GM19328 (cell line): ENCODE measurements around the gene METTL3.
A peak's percentile ranks its signal among the peaks of the same experiment; 100 is the strongest.

Experiments
- ATAC-seq: cut with Tn5 transposase; IDR thresholded peaks from one replicate; pipeline ENCODE4 v1.9.1; 2021; ENCODE audit warnings: mild to moderate bottlenecking, moderate library complexity; ENCODE audit not compliant: unreplicated experiment

METTL3 gene

GRCh38 chr14:21476925-21477681 is 34.0 kb downstream of the METTL3 start, which contains the start of the genes RAB2B and TOX4:
Gene RAB2B, minus strand, starts transcription at chr14:21476959. Its CDS starts 87 bp downstream, at chr14:21476872.
Gene TOX4, plus strand, starts transcription at chr14:21477195. Its CDS starts 84 bp downstream, at chr14:21477279.
- peak; percentile 99 for ATAC-seq

- ATAC-seq = peak; percentile 35
Observed at GRCh38 chr14:21476523-21476924, 34.6 kb downstream of the METTL3 start.

GRCh38 chr14:21475767-21476522 is 35.2 kb downstream of the METTL3 start:
- ATAC-seq = no peak

GRCh38 chr14:21467616-21468015 is 43.5 kb downstream of the METTL3 start:
- no peak for ATAC-seq

GRCh38 chr14:21455912-21456667 is 55.0 kb downstream of the METTL3 start, which contains the start of gene CHD8:
Gene CHD8, minus strand, starts transcription at chr14:21456123. Its CDS starts 24,480 bp downstream, at chr14:21431643.
- peak; percentile 97 for ATAC-seq

- peak; percentile 7 for ATAC-seq
Observed at GRCh38 chr14:21455592-21455911, 55.6 kb downstream of the METTL3 start.

- ATAC-seq = no peak
Observed at GRCh38 chr14:21454843-21455544, 56.1 kb downstream of the METTL3 start.

GRCh38 chr14:21449899-21450216 is 61.3 kb downstream of the METTL3 start:
- no peak for ATAC-seq
